ENCODE results near the gene SUGCT. TPM values are rescaled to one million over a fixed set of nuclear protein-coding genes. Genes with fewer than 3 reads are reported as not detected.

Gene SUGCT
- total and polyA plus RNA-seq, 2 of the 8 experiments (the other 6 are each of a cell fraction or from before 2014, with no cell fraction given) = 2.8 to 5.4 TPM

DNA sequence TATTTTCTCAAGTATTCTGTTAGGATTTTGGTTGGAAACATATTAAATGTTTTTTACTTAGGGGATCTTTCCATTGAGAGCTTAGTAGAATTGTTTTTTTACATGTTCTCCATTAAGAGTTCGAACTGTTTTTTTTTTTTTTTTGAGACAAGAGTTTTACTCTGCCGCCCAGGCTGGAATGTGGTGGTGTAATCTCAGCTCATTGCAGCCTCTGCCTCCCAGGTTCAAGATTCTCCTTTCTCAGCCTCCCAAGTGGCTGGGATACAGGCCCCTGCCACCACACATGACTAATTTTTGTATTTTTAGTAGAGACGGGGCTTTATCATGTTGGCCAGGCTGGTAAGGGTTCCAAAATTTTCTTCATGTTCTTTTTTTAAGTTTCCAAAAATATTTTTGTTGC lies 33.6 kb upstream of the SUGCT start:
- H2AK5ac ChIP-seq (ENCODE audit: low read depth, low read length) = no peak overlapping the region
- H2BK15ac ChIP-seq (ENCODE audit: low read length) = no peak overlapping the region
- H3K9me3 ChIP-seq (ENCODE audit: insufficient read depth in 2 of 2, low read depth in 1 of 2, low read length in 1 of 2) = no peaks in the 10 kb centered on the region
- peaks cover 0 to 3% (median 0%) of the 10 kb centered on the region in 4 experiments; a peak in 2 of 8 replicates for H3K36me3 ChIP-seq (ENCODE audit: control insufficient read depth in 2 of 4, insufficient read depth in 4 of 4, low read length in 3 of 4)
- no peak overlapping the region for H3K4ac ChIP-seq (replicated peaks; ENCODE audit: insufficient read length, low read depth, low read length)
- H3K79me2 ChIP-seq (ENCODE audit: control insufficient read depth in 1 of 2, insufficient read depth in 2 of 2, low read length in 2 of 2) = no peaks in the 10 kb centered on the region
- no peak overlapping the region for H3K56ac ChIP-seq (replicated peaks; ENCODE audit: insufficient read length, low read depth, low read length)
- no peak overlapping the region for H3K4me2 ChIP-seq (ENCODE audit: insufficient read depth in 1 of 2, low read depth in 2 of 2, low read length in 2 of 2)
- H3K27ac ChIP-seq (ENCODE audit: low read depth, low read length) = no peak overlapping the region
- no peaks in the 10 kb centered on the region for H3K4me1 ChIP-seq (replicated peaks in 1 of 4; ENCODE audit: control insufficient read depth in 3 of 4, insufficient read depth in 4 of 4, low read length in 3 of 4)
- H3K14ac ChIP-seq (ENCODE audit: insufficient read length) = no peak overlapping the region
- H2BK20ac ChIP-seq (ENCODE audit: low read length) = no peak overlapping the region
- H4K5ac ChIP-seq (ENCODE audit: insufficient read length, low read depth, low read length) = no peak overlapping the region
- no peak overlapping the region for H2BK12ac ChIP-seq (ENCODE audit: low read depth, low read length)
- FAIRE-seq (no peak), DNase-seq (ENCODE audit: low read depth in 1 of 2, low spot score in 2 of 2) (no peak)
- H4K8ac ChIP-seq (ENCODE audit: extremely low read depth, insufficient read depth, low read length) = no peak overlapping the region
- no peaks in the 10 kb centered on the region for H3K23me2 ChIP-seq (ENCODE audit: low read depth, low read length)
- H4K91ac ChIP-seq (replicated peaks; ENCODE audit: insufficient read length, low read length) = no peak overlapping the region
- no peak for TF ChIP-seq JUN (IDR thresholded peaks at IDR 0.05; ENCODE audit: low read depth, low read length)
- no peak for TF ChIP-seq YY1 (IDR thresholded peaks at IDR 0.05; ENCODE audit: low read depth, low read length)
- TF ChIP-seq SRF (IDR thresholded peaks at IDR 0.05; ENCODE audit: low read depth, low read length) = no peak
- no peak for TF ChIP-seq EGR1 (IDR thresholded peaks at IDR 0.05; ENCODE audit: borderline replicate concordance, low read depth, low read length)
- TF ChIP-seq GABPA (IDR thresholded peaks at IDR 0.05; ENCODE audit: borderline replicate concordance, insufficient read depth, low read length) = no peak
- TF ChIP-seq TBP (IDR thresholded peaks at IDR 0.05; ENCODE audit: low read depth, low read length) = no peak
- no peak for TF ChIP-seq POLR2AphosphoS5 (IDR thresholded peaks at IDR 0.05; ENCODE audit: low read depth, low read length)
- no peak for TF ChIP-seq CHD1 (IDR thresholded peaks at IDR 0.05; ENCODE audit: low read depth, low read length)
- no peak for TF ChIP-seq SP4 (IDR thresholded peaks at IDR 0.05; ENCODE audit: low read length)
- no peak for TF ChIP-seq CHD2 (IDR thresholded peaks at IDR 0.05; ENCODE audit: low read length)
- no peak for TF ChIP-seq GTF2F1 (IDR thresholded peaks at IDR 0.05; ENCODE audit: borderline replicate concordance, low read depth, low read length)
- no peak overlapping the region for H3K9ac ChIP-seq (replicated peaks in 1 of 4; ENCODE audit: extremely low read depth in 1 of 4, low read depth in 3 of 4, low read length in 3 of 4)
- POLR2A ChIA-PET (ENCODE audit: partially characterized antibody) = interaction anchor here (1.4 kb wide), 1 partner anchor 12 kb away, joined by 3 read pairs; no protein-coding TSS in a partner anchor
- no peaks in the 10 kb centered on the region for H3K79me1 ChIP-seq (ENCODE audit: low read depth, low read length)
- H3K27me3 ChIP-seq (replicated peaks in 1 of 4; ENCODE audit: control insufficient read depth in 3 of 4, extremely low read depth in 1 of 4, insufficient read depth in 3 of 4, low read length in 3 of 4) = no peaks in the 10 kb centered on the region
- CTCF ChIA-PET (ENCODE audit: partially characterized antibody) = no interaction called here
- H4K20me1 ChIP-seq (replicated peaks in 1 of 2; ENCODE audit: control insufficient read depth in 1 of 2, insufficient read depth in 2 of 2, low read length in 2 of 2) = no peaks in the 10 kb centered on the region
- 89% methylated on average over 3 of the region's 3 CpGs; no CpG with 5 or more reads in 1 of the 2 experiments for WGBS, 2 experiments (ENCODE audit: extremely low coverage in 1 of 2, insufficient coverage in 1 of 2, insufficient read length in 1 of 2, insufficient replicate concordance in 2 of 2, low coverage in 1 of 2, low lambda C conversion rate in 2 of 2, missing lambda C conversion rate in 1 of 2)
- no peak overlapping the region for H3K18ac ChIP-seq (ENCODE audit: extremely low read depth, low read length)
- H2BK5ac ChIP-seq (ENCODE audit: low read depth, low read length) = no peak overlapping the region
- H3K23ac ChIP-seq (ENCODE audit: insufficient read length) = no peak overlapping the region
- H2BK120ac ChIP-seq (replicated peaks; ENCODE audit: low read depth, low read length) = no peak overlapping the region
- no peak overlapping the region for H2AFZ ChIP-seq (ENCODE audit: low read length)
- H3K4me3 ChIP-seq (ENCODE audit: extremely low read depth in 1 of 4, insufficient read depth in 2 of 4, low read depth in 3 of 4, low read length in 4 of 4) = no peak overlapping the region
